Measurements from ENCODE around the gene BORCS6. TPM values are rescaled to one million over a fixed set of nuclear protein-coding genes. Genes with fewer than 3 reads are reported as not detected.

BORCS6 gene
- total and polyA plus RNA-seq, 2 of the 13 experiments (the other 11 are each of a cell fraction or from before 2014, with no cell fraction given), result 2.0 to 5.1 TPM

DNA sequence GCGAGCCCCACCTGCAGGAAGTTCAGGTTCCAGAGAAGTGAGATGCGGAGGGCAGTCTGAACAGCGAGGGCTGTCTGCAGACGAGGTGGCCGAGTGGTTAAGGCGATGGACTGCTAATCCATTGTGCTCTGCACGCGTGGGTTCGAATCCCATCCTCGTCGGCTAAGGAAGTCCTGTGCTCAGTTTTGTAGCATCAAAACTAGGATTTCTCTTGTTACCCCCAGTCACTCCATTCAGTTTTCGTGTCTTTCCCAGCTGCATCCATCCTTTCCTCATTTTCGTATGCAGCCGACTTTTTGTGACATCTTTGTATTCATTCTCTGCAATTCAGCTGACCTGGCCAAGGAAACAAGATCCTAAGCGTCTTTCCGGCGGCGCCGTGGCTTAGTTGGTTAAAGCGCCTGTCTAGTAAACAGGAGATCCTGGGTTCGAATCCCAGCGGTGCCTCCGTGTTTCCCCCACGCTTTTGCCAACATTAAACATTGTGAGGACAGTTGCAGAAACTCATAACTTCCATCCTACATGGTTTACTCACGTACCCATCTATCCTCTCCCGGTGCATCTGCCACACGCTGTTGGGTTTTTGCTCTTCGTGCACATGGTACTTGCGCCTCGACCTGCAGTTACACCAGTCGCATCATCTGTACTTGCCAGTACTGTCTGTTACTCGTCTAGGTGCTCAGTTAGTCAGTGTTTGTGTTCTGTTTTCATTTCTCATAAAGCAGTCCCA is 3.0 kb downstream of the BORCS6 start (continued):
- TF ChIP-seq, protein P1, sequence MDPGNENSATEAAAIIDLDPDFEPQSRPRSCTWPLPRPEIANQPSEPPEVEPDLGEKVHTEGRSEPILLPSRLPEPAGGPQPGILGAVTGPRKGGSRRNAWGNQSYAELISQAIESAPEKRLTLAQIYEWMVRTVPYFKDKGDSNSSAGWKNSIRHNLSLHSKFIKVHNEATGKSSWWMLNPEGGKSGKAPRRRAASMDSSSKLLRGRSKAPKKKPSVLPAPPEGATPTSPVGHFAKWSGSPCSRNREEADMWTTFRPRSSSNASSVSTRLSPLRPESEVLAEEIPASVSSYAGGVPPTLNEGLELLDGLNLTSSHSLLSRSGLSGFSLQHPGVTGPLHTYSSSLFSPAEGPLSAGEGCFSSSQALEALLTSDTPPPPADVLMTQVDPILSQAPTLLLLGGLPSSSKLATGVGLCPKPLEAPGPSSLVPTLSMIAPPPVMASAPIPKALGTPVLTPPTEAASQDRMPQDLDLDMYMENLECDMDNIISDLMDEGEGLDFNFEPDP (CRISPR knock-in tag; conservative IDR thresholded peaks at IDR 0.05), result 0 out of 2 replicates have a peak, but pooled peaks have one; percentile 19
- TF ChIP-seq WIZ (CRISPR knock-in tag; IDR thresholded peaks at IDR 0.05) (no peak; the same call in 1 of the 2 replicates), KDM5B (CRISPR knock-in tag; IDR thresholded peaks at IDR 0.05; ENCODE audit: borderline replicate concordance) (peak; percentile 77), ZBTB7A (CRISPR knock-in tag; IDR thresholded peaks at IDR 0.05) (peak; percentile 45; the same call in 1 of the 2 replicates), ATF1 (CRISPR knock-in tag; IDR thresholded peaks at IDR 0.05) (peak; percentile 28; the same call in 1 of the 2 replicates), PHF5A (CRISPR knock-in tag; IDR thresholded peaks at IDR 0.05; ENCODE audit: low read depth, unreplicated experiment) (peak; percentile 44), GTF3A (CRISPR knock-in tag; conservative IDR thresholded peaks at IDR 0.05) (peak; percentile 93; the same call in 1 of the 2 replicates), ZNF296 (CRISPR knock-in tag; conservative IDR thresholded peaks at IDR 0.05) (no peak), ZNF879 (CRISPR knock-in tag; IDR thresholded peaks at IDR 0.05) (peak; percentile 81), SP5 (CRISPR knock-in tag; IDR thresholded peaks at IDR 0.05; ENCODE audit: borderline replicate concordance, low read depth) (no peak), ZNF557 (CRISPR knock-in tag; IDR thresholded peaks at IDR 0.05) (peak; percentile 81; the same call in 1 of the 2 replicates)
- TF ChIP-seq, protein P2, sequence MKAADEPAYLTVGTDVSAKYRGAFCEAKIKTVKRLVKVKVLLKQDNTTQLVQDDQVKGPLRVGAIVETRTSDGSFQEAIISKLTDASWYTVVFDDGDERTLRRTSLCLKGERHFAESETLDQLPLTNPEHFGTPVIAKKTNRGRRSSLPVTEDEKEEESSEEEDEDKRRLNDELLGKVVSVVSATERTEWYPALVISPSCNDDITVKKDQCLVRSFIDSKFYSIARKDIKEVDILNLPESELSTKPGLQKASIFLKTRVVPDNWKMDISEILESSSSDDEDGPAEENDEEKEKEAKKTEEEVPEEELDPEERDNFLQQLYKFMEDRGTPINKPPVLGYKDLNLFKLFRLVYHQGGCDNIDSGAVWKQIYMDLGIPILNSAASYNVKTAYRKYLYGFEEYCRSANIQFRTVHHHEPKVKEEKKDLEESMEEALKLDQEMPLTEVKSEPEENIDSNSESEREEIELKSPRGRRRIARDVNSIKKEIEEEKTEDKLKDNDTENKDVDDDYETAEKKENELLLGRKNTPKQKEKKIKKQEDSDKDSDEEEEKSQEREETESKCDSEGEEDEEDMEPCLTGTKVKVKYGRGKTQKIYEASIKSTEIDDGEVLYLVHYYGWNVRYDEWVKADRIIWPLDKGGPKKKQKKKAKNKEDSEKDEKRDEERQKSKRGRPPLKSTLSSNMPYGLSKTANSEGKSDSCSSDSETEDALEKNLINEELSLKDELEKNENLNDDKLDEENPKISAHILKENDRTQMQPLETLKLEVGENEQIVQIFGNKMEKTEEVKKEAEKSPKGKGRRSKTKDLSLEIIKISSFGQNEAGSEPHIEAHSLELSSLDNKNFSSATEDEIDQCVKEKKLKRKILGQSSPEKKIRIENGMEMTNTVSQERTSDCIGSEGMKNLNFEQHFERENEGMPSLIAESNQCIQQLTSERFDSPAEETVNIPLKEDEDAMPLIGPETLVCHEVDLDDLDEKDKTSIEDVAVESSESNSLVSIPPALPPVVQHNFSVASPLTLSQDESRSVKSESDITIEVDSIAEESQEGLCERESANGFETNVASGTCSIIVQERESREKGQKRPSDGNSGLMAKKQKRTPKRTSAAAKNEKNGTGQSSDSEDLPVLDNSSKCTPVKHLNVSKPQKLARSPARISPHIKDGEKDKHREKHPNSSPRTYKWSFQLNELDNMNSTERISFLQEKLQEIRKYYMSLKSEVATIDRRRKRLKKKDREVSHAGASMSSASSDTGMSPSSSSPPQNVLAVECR (CRISPR knock-in tag; IDR thresholded peaks at IDR 0.05; ENCODE audit: borderline replicate concordance), result peak; percentile 50; the same call in 1 of the 2 replicates
- TF ChIP-seq, protein P3, sequence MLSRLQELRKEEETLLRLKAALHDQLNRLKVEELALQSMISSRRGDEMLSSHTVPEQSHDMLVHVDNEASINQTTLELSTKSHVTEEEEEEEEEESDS (CRISPR knock-in tag; IDR thresholded peaks at IDR 0.05; ENCODE audit: borderline replicate concordance), result 0 out of 2 replicates have a peak, but pooled peaks have one; percentile 36
- TF ChIP-seq, protein P4, sequence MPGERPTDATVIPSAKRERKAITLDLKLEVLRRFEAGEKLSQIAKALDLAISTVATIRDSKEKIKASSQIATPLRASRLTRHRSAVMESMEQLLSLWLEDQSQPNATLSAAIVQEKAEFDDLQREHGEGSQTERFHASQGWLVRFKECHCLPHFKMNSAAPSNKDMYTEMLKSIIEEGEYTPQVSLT (CRISPR knock-in tag; IDR thresholded peaks at IDR 0.05; ENCODE audit: borderline replicate concordance, low read depth), result no peak; the same call in 1 of the 2 replicates
- TF ChIP-seq, protein P5, sequence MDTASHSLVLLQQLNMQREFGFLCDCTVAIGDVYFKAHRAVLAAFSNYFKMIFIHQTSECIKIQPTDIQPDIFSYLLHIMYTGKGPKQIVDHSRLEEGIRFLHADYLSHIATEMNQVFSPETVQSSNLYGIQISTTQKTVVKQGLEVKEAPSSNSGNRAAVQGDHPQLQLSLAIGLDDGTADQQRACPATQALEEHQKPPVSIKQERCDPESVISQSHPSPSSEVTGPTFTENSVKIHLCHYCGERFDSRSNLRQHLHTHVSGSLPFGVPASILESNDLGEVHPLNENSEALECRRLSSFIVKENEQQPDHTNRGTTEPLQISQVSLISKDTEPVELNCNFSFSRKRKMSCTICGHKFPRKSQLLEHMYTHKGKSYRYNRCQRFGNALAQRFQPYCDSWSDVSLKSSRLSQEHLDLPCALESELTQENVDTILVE (CRISPR knock-in tag; IDR thresholded peaks at IDR 0.05), result peak; percentile 11
- TF ChIP-seq, protein P6, sequence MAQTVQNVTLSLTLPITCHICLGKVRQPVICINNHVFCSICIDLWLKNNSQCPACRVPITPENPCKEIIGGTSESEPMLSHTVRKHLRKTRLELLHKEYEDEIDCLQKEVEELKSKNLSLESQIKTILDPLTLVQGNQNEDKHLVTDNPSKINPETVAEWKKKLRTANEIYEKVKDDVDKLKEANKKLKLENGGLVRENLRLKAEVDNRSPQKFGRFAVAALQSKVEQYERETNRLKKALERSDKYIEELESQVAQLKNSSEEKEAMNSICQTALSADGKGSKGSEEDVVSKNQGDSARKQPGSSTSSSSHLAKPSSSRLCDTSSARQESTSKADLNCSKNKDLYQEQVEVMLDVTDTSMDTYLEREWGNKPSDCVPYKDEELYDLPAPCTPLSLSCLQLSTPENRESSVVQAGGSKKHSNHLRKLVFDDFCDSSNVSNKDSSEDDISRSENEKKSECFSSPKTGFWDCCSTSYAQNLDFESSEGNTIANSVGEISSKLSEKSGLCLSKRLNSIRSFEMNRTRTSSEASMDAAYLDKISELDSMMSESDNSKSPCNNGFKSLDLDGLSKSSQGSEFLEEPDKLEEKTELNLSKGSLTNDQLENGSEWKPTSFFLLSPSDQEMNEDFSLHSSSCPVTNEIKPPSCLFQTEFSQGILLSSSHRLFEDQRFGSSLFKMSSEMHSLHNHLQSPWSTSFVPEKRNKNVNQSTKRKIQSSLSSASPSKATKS (CRISPR knock-in tag; IDR thresholded peaks at IDR 0.05), result peak; percentile 69; the same call in 1 of the 2 replicates

Measured in HepG2 (cell line).